ENCODE measurements around the gene RNU1-3.
"Not testable (repeated sequence)": the region's sequence is repeated elsewhere in the genome, so short reads cannot be mapped to it uniquely, and the experiment has no call there.

GRCh38 chr1:16632044-16632850 lies 34.5 kb downstream of the RNU1-3 start:
- TF ChIP-seq CTCF, POLR2A (IDR thresholded peaks at IDR 0.05): not testable (repeated sequence)

Measured in esophagus squamous epithelium (tissue), 4 donors.